ENCODE data around the gene CDK5R1. TPM values are rescaled to one million over a fixed set of nuclear protein-coding genes. Genes with fewer than 3 reads are reported as not detected.
A peak's percentile ranks its signal among the peaks of the same experiment; 100 is the strongest.

CDK5R1 gene
- total RNA-seq, 5 donors from 2014 or later (not counting 1 experiment from before 2014, with no cell fraction given), result 8.1 to 23.8 (median 14.7) TPM

DNA sequence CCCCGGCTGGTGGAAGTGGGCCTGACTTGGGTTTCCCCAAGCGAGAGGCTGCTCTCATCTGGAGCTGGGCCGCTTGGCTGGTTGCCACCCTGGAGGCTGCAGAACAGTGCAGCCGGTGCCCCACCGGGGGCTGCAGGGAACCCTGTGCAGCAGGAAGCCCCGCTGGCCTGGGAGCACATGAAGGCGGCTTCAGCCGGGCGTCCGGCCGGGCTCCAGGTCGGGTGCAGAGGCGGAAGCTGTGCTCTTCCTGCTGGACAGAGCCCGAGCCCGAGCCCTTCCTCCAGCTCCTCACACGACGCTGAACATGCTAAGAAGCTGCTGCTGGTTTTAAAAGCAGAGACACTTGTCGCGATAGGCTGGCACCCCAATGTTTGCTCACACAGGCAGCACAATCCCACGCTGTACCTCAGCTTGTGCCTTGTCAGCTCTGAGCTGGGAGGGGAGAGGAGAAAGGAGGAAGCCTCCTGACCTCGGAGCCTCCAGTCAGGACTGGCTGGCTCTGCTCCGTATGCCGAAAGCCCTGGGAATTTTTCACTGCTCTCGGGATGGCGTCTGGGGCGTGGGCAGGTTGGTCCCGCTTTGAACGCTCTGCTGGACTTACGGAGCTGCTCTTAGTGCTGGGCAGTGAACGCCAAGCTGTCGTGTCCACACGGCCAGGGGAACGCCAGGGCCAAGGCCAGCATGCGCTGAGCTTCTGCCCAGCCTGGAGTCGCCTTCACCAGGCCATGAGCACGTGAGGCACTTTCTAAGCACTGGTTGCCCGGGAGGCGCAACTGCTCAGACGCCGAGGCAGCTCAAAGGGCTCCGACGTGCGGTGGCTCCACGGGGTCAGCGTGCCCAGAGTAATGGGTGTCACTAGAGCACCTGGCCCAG is 8.8 kb downstream of the CDK5R1 start:
- Mint-ChIP-seq H3K27ac (no peak overlapping the region), H3K9me3 (no peaks in the 10 kb centered on the region), H3K4me3 (peak overlapping the region in 1 of 3 donors; percentile 87), H3K27me3 (no peaks in the 10 kb centered on the region), H3K36me3 (no peaks in the 10 kb centered on the region), H3K4me1 (peaks cover 45 to 53% (median 52%) of the 10 kb centered on the region in 3 donors)
- WGBS (ENCODE audit: insufficient coverage), result 83% methylated on average over 44 of the region's 45 CpGs
- Histone ChIP-seq H3K36me3 (ENCODE audit: control insufficient read depth in 2 of 2, extremely low read depth in 1 of 2, insufficient read depth in 1 of 2, low read length in 1 of 2) (peaks cover 0 to 2% of the 10 kb centered on the region in 2 donors), H3K9me3 (no peaks in the 10 kb centered on the region), H3K27me3 (replicated peaks in 1 of 2; ENCODE audit: control insufficient read depth in 2 of 2, extremely low read depth in 1 of 2, insufficient read depth in 2 of 2, low read length in 1 of 2) (no peaks in the 10 kb centered on the region), H3K4me1 (ENCODE audit: control insufficient read depth in 1 of 2, extremely low read depth in 1 of 2, insufficient read depth in 2 of 2, low read length in 2 of 2) (peaks cover 20 to 70% of the 10 kb centered on the region in 2 experiments), H3K4me3 (ENCODE audit: control insufficient read depth in 1 of 2, extremely low read depth in 1 of 2, low read length in 1 of 2) (no peak overlapping the region), H3K27ac (ENCODE audit: low read length) (no peak overlapping the region)
- POLR2A ChIA-PET, result interaction anchor here in 1 of 2 donors (0.6 kb wide), 1 partner anchor 53 kb away, joined by 3 read pairs; no protein-coding TSS in a partner anchor
- ATAC-seq (replicated peaks in 1 of 4) (peak in 3 of 4 experiments; percentile 18 to 77 (median 58)), DNase-seq (peak in 8 of 35 experiments; percentile 26 to 54 (median 41))
- CTCF ChIA-PET, result interaction anchor here in 1 of 2 donors (0.6 kb wide), 1 partner anchor 28 kb away, joined by 5 read pairs; no protein-coding TSS in a partner anchor

DNA sequence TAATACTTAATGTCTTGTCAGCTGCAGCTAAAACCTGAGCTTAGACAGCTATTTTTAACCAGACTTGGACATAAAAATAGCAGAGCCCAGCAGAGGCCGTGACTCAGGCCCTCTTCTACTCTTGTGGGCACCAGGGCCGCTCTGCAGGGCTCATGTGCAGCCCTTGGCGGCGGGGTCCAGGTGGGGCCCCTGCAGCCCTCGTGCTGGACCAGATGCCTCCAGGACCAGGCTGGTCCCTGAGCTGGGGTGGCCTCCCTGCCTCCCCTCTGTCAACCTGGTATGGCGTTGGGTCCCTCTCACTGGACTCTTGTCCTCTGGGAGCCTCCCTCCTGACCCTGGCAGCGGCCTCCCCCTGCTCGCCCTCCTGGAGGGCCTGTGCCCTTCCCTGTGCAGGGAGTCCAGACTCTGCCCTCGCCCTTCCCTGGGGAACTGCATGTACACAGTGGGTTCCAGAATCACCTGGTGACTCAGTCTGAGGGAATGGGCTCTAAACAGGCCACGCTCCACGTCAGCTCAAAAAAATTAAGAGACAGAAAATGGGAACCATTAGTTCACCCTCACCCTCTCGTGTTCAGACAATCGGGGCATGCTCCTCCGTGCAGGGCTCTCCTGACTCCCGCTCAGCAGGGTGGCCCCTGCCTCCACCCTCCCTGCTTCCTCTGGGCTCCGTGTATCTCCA is 9.7 kb downstream of the CDK5R1 start:
- Histone ChIP-seq H3K4me1 (ENCODE audit: control insufficient read depth in 1 of 2, extremely low read depth in 1 of 2, insufficient read depth in 2 of 2, low read length in 2 of 2) (peaks cover 18 to 70% of the 10 kb centered on the region in 2 experiments), H3K27ac (ENCODE audit: low read length) (no peak overlapping the region), H3K27me3 (replicated peaks in 1 of 2; ENCODE audit: control insufficient read depth in 2 of 2, extremely low read depth in 1 of 2, insufficient read depth in 2 of 2, low read length in 1 of 2) (no peaks in the 10 kb centered on the region), H3K36me3 (ENCODE audit: control insufficient read depth in 2 of 2, extremely low read depth in 1 of 2, insufficient read depth in 1 of 2, low read length in 1 of 2) (no peaks in the 10 kb centered on the region), H3K9me3 (no peaks in the 10 kb centered on the region), H3K4me3 (ENCODE audit: control insufficient read depth in 1 of 2, extremely low read depth in 1 of 2, low read length in 1 of 2) (no peak overlapping the region)
- Mint-ChIP-seq H3K4me3 (peak overlapping the region in 1 of 3 donors; percentile 87), H3K9me3 (no peaks in the 10 kb centered on the region), H3K4me1 (peaks cover 40 to 53% (median 48%) of the 10 kb centered on the region in 3 donors), H3K27me3 (no peaks in the 10 kb centered on the region), H3K27ac (no peak overlapping the region), H3K36me3 (no peaks in the 10 kb centered on the region)
- ATAC-seq (replicated peaks in 1 of 4) (no peak), DNase-seq (no peak)
- 92% methylated on average over 14 of the region's 16 CpGs for WGBS (ENCODE audit: insufficient coverage)
- ChIA-PET POLR2A (interaction anchor here in 1 of 2 donors (0.6 kb wide), 1 partner anchor 52 kb away, joined by 3 read pairs; no protein-coding TSS in a partner anchor), CTCF (no interaction called here)

DNA sequence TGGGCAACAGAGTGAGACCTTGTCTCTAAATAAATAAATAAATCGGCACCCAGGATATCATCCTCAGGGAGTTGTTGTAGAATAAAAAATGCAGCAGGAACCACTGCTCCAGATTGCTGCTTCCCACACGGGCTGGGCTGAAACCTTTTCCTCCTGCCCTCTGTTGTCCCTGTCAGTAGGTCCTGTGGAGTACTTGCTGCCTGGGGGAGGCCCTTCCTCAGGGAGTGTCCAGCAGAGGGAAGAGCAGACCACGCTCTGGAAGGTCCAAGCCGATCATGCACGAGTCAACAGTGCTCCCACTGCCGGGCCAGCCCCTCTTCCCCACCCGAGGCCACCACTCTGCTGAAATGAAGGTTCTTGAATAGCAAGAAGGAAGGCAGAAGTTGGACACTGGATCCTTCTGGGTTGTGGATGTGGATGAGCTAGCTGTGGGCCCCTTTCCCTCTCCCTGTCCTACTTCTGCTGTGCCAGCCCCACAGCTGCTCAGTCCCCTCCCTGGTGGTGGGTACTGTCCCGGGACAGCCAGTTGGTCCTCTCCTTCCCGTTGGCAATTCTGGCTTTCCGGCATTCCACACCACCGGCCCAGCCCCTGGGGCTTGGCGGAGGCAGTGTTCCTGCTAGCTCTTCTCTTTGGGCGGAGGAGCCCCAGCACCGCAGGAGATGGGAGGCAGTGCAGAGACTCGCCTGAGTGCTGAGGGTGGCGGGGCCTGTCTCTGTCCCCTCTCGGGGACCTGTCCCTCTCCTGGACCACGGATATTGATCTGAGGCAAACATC is 10.8 kb downstream of the CDK5R1 start:
- Mint-ChIP-seq H3K36me3 (no peaks in the 10 kb centered on the region), H3K27ac (peak overlapping the region; percentile 22 to 31), H3K27me3 (no peaks in the 10 kb centered on the region), H3K4me1 (peaks cover 40 to 53% (median 48%) of the 10 kb centered on the region in 3 donors), H3K4me3 (peak overlapping the region in 1 of 3 donors; percentile 12), H3K9me3 (no peaks in the 10 kb centered on the region)
- Histone ChIP-seq H3K27me3 (replicated peaks in 1 of 2; ENCODE audit: control insufficient read depth in 2 of 2, extremely low read depth in 1 of 2, insufficient read depth in 2 of 2, low read length in 1 of 2) (no peaks in the 10 kb centered on the region), H3K27ac (ENCODE audit: low read length) (no peak overlapping the region), H3K4me3 (ENCODE audit: control insufficient read depth in 1 of 2, extremely low read depth in 1 of 2, low read length in 1 of 2) (no peak overlapping the region), H3K36me3 (ENCODE audit: control insufficient read depth in 2 of 2, extremely low read depth in 1 of 2, insufficient read depth in 1 of 2, low read length in 1 of 2) (no peaks in the 10 kb centered on the region), H3K9me3 (no peaks in the 10 kb centered on the region), H3K4me1 (ENCODE audit: control insufficient read depth in 1 of 2, extremely low read depth in 1 of 2, insufficient read depth in 2 of 2, low read length in 2 of 2) (peaks cover 16 to 70% of the 10 kb centered on the region in 2 experiments)
- POLR2A ChIA-PET, result no interaction called here
- CTCF ChIA-PET, result interaction anchor here in 1 of 2 donors (1.5 kb wide), 1 partner anchor 11 kb away, joined by 3 read pairs; the partner anchor contains the start of gene CDK5R1
- no peak for DNase-seq
- no peak for ATAC-seq (replicated peaks in 1 of 4)
- 96% methylated on average over 9 of the region's 18 CpGs for WGBS (ENCODE audit: insufficient coverage)

DNA sequence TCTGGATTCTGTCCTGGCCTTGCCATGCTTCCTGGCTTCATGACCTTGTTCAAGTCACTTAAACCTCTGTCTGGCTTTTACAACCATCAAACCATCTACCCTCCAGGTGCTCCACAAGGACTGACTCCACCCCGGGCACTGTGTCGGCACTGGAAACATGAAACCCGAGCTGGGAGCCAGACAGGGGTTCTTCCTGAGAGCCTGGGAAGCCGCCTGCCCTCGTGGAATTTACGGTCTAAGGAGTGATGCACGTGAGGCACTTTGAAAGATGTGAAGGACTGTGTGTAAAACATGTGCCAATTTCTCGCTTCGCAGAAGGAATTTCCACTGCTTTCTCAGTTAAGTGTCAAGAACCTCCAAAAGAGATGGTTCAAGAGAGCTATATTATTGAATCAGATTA is 11.6 kb downstream of the CDK5R1 start:
- H3K4me3 ChIP-seq (ENCODE audit: control insufficient read depth in 1 of 2, extremely low read depth in 1 of 2, low read length in 1 of 2), result no peak overlapping the region
- no peak for ATAC-seq (replicated peaks in 1 of 4)
- Mint-ChIP-seq H3K9me3 (no peaks in the 10 kb centered on the region), H3K36me3 (no peaks in the 10 kb centered on the region), H3K27ac (no peak overlapping the region), H3K4me3 (peak overlapping the region in 1 of 3 donors; percentile 12), H3K27me3 (no peaks in the 10 kb centered on the region), H3K4me1 (peaks cover 40 to 53% (median 48%) of the 10 kb centered on the region in 3 donors)
- CTCF ChIA-PET, result interaction anchor here in 1 of 2 donors (1.5 to 1.6 kb wide), 2 partner anchors 11 to 15 kb away, joined by 3 read pairs; partner anchors contain the start of gene CDK5R1
- H3K36me3 ChIP-seq (ENCODE audit: control insufficient read depth in 2 of 2, extremely low read depth in 1 of 2, insufficient read depth in 1 of 2, low read length in 1 of 2), result no peaks in the 10 kb centered on the region
- 99% methylated on average over 7 of the region's 9 CpGs for WGBS (ENCODE audit: insufficient coverage)
- H3K4me1 ChIP-seq (ENCODE audit: control insufficient read depth in 1 of 2, extremely low read depth in 1 of 2, insufficient read depth in 2 of 2, low read length in 2 of 2), result peaks cover 16 to 70% of the 10 kb centered on the region in 2 experiments
- no peaks in the 10 kb centered on the region for H3K9me3 ChIP-seq
- no peaks in the 10 kb centered on the region for H3K27me3 ChIP-seq (replicated peaks in 1 of 2; ENCODE audit: control insufficient read depth in 2 of 2, extremely low read depth in 1 of 2, insufficient read depth in 2 of 2, low read length in 1 of 2)
- no peak for DNase-seq
- no peak overlapping the region for H3K27ac ChIP-seq (ENCODE audit: low read length)
- POLR2A ChIA-PET, result interaction anchor here in 1 of 2 donors (0.6 kb wide), 1 partner anchor 9 kb away, joined by 3 read pairs; no protein-coding TSS in a partner anchor

DNA sequence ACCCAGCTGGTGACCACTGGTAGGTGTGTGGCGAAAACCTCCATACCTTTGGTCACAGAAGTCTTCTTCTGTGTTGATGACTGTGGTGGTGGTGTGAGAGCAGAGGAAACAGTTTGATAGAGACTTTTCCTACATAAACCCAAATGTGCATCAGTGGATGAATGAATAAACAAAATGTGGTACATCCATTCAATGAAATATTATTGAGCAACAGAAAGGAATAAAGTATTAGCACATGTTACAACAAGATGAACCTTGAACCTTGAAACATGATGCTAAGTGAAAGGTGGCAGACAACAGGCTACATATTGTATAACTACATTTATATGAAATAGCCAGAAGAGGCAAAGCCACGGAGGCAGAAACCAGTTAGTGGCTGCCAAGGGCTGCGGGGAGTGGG is 15.2 kb downstream of the CDK5R1 start:
- Histone ChIP-seq H3K27me3 (replicated peaks in 1 of 2; ENCODE audit: control insufficient read depth in 2 of 2, extremely low read depth in 1 of 2, insufficient read depth in 2 of 2, low read length in 1 of 2) (no peaks in the 10 kb centered on the region), H3K36me3 (ENCODE audit: control insufficient read depth in 2 of 2, extremely low read depth in 1 of 2, insufficient read depth in 1 of 2, low read length in 1 of 2) (peaks cover 0 to 2% of the 10 kb centered on the region in 2 donors), H3K27ac (ENCODE audit: low read length) (peak overlapping the region; percentile 95), H3K9me3 (no peaks in the 10 kb centered on the region), H3K4me3 (ENCODE audit: control insufficient read depth in 1 of 2, extremely low read depth in 1 of 2, low read length in 1 of 2) (no peak overlapping the region), H3K4me1 (ENCODE audit: control insufficient read depth in 1 of 2, extremely low read depth in 1 of 2, insufficient read depth in 2 of 2, low read length in 2 of 2) (peaks cover 34 to 64% of the 10 kb centered on the region in 2 experiments)
- Mint-ChIP-seq H3K36me3 (no peaks in the 10 kb centered on the region), H3K27ac (peak overlapping the region; percentile 99 to 100), H3K27me3 (no peaks in the 10 kb centered on the region), H3K4me1 (peaks cover 53 to 76% (median 67%) of the 10 kb centered on the region in 3 donors), H3K9me3 (no peaks in the 10 kb centered on the region), H3K4me3 (peak overlapping the region in 2 of 3 donors; percentile 0 to 76)
- no CpG with 5 or more reads among the region's 3 CpGs for WGBS (ENCODE audit: insufficient coverage)
- POLR2A ChIA-PET, result no interaction called here
- CTCF ChIA-PET, result no interaction called here
- ATAC-seq (replicated peaks in 1 of 4) (no peak), DNase-seq (no peak)
